ENCODE data around the gene PLCG2. TPM values are rescaled to one million over a fixed set of nuclear protein-coding genes. Genes with fewer than 3 reads are reported as not detected.

PLCG2 gene
- polyA plus RNA-seq, 1 donor from 2014 or later: not detected

GRCh38 chr16:81912395-81912794, 133.3 kb downstream of the PLCG2 start:
- H4K20me1 ChIP-seq (ENCODE audit: insufficient read depth): no peaks in the 10 kb centered on the region
- H3K36me3 ChIP-seq (ENCODE audit: insufficient read depth, low read length): no peaks in the 10 kb centered on the region
- no peak overlapping the region for H2AFZ ChIP-seq (ENCODE audit: low read depth, low read length)
- no peak overlapping the region for H3K9ac ChIP-seq (ENCODE audit: low read length)
- no peaks in the 10 kb centered on the region for H3K9me3 ChIP-seq (ENCODE audit: low read length)
- no peak overlapping the region for H3K27ac ChIP-seq (ENCODE audit: low read length)
- H3K27me3 ChIP-seq (ENCODE audit: insufficient read depth, low read depth, low read length): no peaks in the 10 kb centered on the region
- no peak overlapping the region for H3K4me2 ChIP-seq (ENCODE audit: low read length)
- TF ChIP-seq TAF1 (IDR thresholded peaks at IDR 0.05; ENCODE audit: low read depth) (no peak), MXI1 (conservative IDR thresholded peaks at IDR 0.05; ENCODE audit: poor library complexity, severe bottlenecking) (no peak), EZH2 (IDR thresholded peaks at IDR 0.05; ENCODE audit: borderline replicate concordance, insufficient read depth, low read length, poor library complexity, severe bottlenecking) (no peak)
- no peaks in the 10 kb centered on the region for H3K79me2 ChIP-seq (replicated peaks; ENCODE audit: insufficient read depth, low read length)
- H3K4me3 ChIP-seq (ENCODE audit: low read length): no peak overlapping the region
- no peaks in the 10 kb centered on the region for H3K9me2 ChIP-seq (ENCODE audit: insufficient read depth, low read length)
- H3F3A ChIP-seq (ENCODE audit: insufficient read depth, low read length, poor library complexity, severe bottlenecking): no peaks in the 10 kb centered on the region

DNA sequence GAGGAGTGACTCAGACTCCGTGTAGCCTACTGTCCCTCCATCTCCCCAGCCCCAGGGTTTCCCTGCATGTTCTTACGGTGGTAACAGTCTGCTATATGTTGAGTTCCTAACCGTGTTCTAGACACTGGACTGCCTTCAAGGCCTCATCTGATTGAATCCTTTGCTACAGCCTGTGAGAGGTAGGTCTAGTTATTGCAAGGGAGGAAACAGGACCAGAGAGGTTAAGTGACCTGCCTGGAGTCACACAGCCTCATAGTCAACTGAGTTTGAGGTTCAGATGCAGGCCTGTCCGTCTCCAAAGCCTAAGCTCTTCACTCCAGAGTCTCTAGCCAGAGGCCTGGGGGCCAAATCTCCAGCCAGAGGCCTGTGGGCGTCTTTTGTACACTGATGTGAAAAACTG, 134.1 kb downstream of the PLCG2 start:
- no peaks in the 10 kb centered on the region for H3K9me2 ChIP-seq (ENCODE audit: insufficient read depth, low read length)
- H4K20me1 ChIP-seq (ENCODE audit: insufficient read depth): no peaks in the 10 kb centered on the region
- no peaks in the 10 kb centered on the region for H3K36me3 ChIP-seq (ENCODE audit: insufficient read depth, low read length)
- H3K4me3 ChIP-seq (ENCODE audit: low read length): no peak overlapping the region
- H3F3A ChIP-seq (ENCODE audit: insufficient read depth, low read length, poor library complexity, severe bottlenecking): no peaks in the 10 kb centered on the region
- no peak for TF ChIP-seq RAD21 (conservative IDR thresholded peaks at IDR 0.05)
- TF ChIP-seq SMC3 (conservative IDR thresholded peaks at IDR 0.05; ENCODE audit: poor library complexity): no peak
- TF ChIP-seq EZH2 (IDR thresholded peaks at IDR 0.05; ENCODE audit: borderline replicate concordance, insufficient read depth, low read length, poor library complexity, severe bottlenecking): no peak
- no peak for TF ChIP-seq REST (IDR thresholded peaks at IDR 0.05; ENCODE audit: borderline replicate concordance)
- TF ChIP-seq TAF1 (IDR thresholded peaks at IDR 0.05; ENCODE audit: low read depth): no peak
- TF ChIP-seq, protein P1, sequence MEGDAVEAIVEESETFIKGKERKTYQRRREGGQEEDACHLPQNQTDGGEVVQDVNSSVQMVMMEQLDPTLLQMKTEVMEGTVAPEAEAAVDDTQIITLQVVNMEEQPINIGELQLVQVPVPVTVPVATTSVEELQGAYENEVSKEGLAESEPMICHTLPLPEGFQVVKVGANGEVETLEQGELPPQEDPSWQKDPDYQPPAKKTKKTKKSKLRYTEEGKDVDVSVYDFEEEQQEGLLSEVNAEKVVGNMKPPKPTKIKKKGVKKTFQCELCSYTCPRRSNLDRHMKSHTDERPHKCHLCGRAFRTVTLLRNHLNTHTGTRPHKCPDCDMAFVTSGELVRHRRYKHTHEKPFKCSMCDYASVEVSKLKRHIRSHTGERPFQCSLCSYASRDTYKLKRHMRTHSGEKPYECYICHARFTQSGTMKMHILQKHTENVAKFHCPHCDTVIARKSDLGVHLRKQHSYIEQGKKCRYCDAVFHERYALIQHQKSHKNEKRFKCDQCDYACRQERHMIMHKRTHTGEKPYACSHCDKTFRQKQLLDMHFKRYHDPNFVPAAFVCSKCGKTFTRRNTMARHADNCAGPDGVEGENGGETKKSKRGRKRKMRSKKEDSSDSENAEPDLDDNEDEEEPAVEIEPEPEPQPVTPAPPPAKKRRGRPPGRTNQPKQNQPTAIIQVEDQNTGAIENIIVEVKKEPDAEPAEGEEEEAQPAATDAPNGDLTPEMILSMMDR (IDR thresholded peaks at IDR 0.05; ENCODE audit: poor library complexity, severe bottlenecking): no peak
- H3K9me3 ChIP-seq (ENCODE audit: low read length): no peaks in the 10 kb centered on the region
- no peak overlapping the region for H2AFZ ChIP-seq (ENCODE audit: low read depth, low read length)
- no peak overlapping the region for H3K27ac ChIP-seq (ENCODE audit: low read length)
- H3K9ac ChIP-seq (ENCODE audit: low read length): no peak overlapping the region
- no peaks in the 10 kb centered on the region for H3K79me2 ChIP-seq (replicated peaks; ENCODE audit: insufficient read depth, low read length)
- no peaks in the 10 kb centered on the region for H3K27me3 ChIP-seq (ENCODE audit: insufficient read depth, low read depth, low read length)
- no peak overlapping the region for H3K4me2 ChIP-seq (ENCODE audit: low read length)

DNA sequence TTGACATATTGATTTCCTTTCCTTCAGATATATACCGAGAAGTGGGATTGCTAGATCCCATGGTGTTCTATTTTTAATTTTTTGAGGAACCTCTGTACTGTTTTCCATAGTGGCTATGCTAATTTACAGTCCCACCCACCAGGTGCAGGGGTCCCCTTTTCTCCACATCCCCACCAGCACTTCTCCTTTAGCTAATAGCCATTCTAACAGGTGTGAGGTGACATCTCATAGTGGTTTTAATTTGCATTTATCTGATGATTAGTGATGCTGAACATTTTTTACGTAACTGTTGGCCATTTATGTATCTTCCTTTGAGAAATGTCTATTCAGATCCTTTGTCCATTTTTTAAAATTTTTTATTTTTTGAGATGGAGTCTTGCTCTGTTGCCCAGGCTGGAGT, 138.3 kb downstream of the PLCG2 start:
- Histone ChIP-seq H3K27ac (ENCODE audit: low read length) (no peak overlapping the region), H3K79me2 (replicated peaks; ENCODE audit: insufficient read depth, low read length) (no peaks in the 10 kb centered on the region), H3K27me3 (ENCODE audit: insufficient read depth, low read depth, low read length) (no peaks in the 10 kb centered on the region), H3K9me2 (ENCODE audit: insufficient read depth, low read length) (no peaks in the 10 kb centered on the region), H3K4me2 (ENCODE audit: low read length) (no peak overlapping the region), H4K20me1 (ENCODE audit: insufficient read depth) (no peaks in the 10 kb centered on the region), H3F3A (ENCODE audit: insufficient read depth, low read length, poor library complexity, severe bottlenecking) (no peaks in the 10 kb centered on the region), H2AFZ (ENCODE audit: low read depth, low read length) (no peak overlapping the region), H3K9me3 (ENCODE audit: low read length) (no peaks in the 10 kb centered on the region), H3K4me3 (ENCODE audit: low read length) (no peak overlapping the region), H3K9ac (ENCODE audit: low read length) (no peak overlapping the region), H3K36me3 (ENCODE audit: insufficient read depth, low read length) (no peaks in the 10 kb centered on the region)
- TF ChIP-seq EP300 (conservative IDR thresholded peaks at IDR 0.05; ENCODE audit: poor library complexity, severe bottlenecking): no peak
- TF ChIP-seq EZH2 (IDR thresholded peaks at IDR 0.05; ENCODE audit: borderline replicate concordance, insufficient read depth, low read length, poor library complexity, severe bottlenecking): no peak
- TF ChIP-seq, protein P1 (IDR thresholded peaks at IDR 0.05; ENCODE audit: poor library complexity, severe bottlenecking): no peak
- no peak for TF ChIP-seq SMC3 (conservative IDR thresholded peaks at IDR 0.05; ENCODE audit: poor library complexity)
- TF ChIP-seq REST (IDR thresholded peaks at IDR 0.05; ENCODE audit: borderline replicate concordance): no peak
- TF ChIP-seq MXI1 (conservative IDR thresholded peaks at IDR 0.05; ENCODE audit: poor library complexity, severe bottlenecking): no peak
- no peak for TF ChIP-seq RAD21 (conservative IDR thresholded peaks at IDR 0.05)
- TF ChIP-seq TAF1 (IDR thresholded peaks at IDR 0.05; ENCODE audit: low read depth): no peak
- TF ChIP-seq POLR2AphosphoS5 (IDR thresholded peaks at IDR 0.05): no peak
